ENCODE measurements around the gene CTPS2. TPM values are rescaled to one million over a fixed set of nuclear protein-coding genes. Genes with fewer than 3 reads are reported as not detected.
"Not testable (repeated sequence)": the region's sequence is repeated elsewhere in the genome, so short reads cannot be mapped to it uniquely, and the experiment has no call there.

Gene CTPS2
- total RNA-seq, 4 donors from 2014 or later, result 5.4 to 14.7 (median 7.5) TPM

- ATAC-seq (ENCODE audit: low FRiP score) (no peak), DNase-seq (ENCODE audit: low spot score) (no peak)
- no peak for TF ChIP-seq CTCF (IDR thresholded peaks at IDR 0.05)
Observed at GRCh38 chrX:16725072-16725471, 12.6 kb upstream of the CTPS2 start.

DNA sequence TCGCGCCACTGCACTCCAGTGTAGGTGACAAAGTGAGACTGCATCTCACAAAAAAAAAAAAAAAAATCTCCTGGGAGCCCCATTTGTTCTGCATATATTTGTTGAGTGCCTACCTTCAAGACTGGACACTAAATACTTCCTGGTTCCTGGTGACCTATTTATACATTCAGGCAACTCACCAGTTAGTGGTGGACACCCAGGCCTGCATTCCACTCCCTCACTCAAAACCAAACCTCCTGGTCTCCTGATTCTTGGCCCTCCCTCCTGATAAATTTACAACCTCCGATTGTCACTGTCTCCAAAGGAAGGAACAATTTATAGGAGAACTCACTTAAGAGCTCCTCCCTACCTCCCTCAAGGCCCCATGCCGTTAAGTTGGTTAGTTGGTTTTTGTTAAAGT, 10.0 kb upstream of the CTPS2 start:
- TF ChIP-seq CTCF (IDR thresholded peaks at IDR 0.05), result no peak
- DNase-seq (ENCODE audit: low spot score), result no peak
- no peak for ATAC-seq (ENCODE audit: low FRiP score)

GRCh38 chrX:16719334-16720084, 7.0 kb upstream of the CTPS2 start, which contains the start of gene SYAP1:
TSS of gene SYAP1 (plus strand) at chrX:16719612. CDS start at chrX:16719725, 113 bp downstream.
- peak; percentile 98 for ATAC-seq (ENCODE audit: low FRiP score)
- TF ChIP-seq CTCF (IDR thresholded peaks at IDR 0.05), result no peak
- DNase-seq (ENCODE audit: low spot score), result peak; percentile 96

- DNase-seq (ENCODE audit: low spot score), result no peak
- no peak for TF ChIP-seq CTCF (IDR thresholded peaks at IDR 0.05)
- ATAC-seq (ENCODE audit: low FRiP score), result no peak
Observed at GRCh38 chrX:16718824-16719333, 6.4 kb upstream of the CTPS2 start.

DNA sequence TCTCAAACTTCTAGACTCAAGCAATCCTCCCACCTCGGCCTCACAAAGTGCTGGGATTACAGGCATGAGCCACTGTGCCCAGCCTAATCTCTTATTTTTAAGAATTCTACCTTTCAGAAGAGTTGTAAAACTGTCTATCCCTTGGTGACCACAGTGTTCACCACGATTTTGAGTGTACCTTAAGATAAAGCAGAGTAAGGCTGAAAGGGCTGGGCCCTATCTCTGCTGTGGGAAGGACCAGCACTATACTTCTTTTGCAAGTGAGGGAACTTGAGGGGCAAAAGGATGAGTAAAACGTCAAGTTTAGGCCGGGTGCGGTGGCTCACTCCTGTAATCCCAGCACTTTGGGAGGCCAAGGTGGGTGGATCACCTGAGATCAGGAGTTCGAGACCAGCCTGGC, 4.0 kb upstream of the CTPS2 start:
- ATAC-seq (ENCODE audit: low FRiP score); DNase-seq (ENCODE audit: low spot score): not testable (repeated sequence)

DNA sequence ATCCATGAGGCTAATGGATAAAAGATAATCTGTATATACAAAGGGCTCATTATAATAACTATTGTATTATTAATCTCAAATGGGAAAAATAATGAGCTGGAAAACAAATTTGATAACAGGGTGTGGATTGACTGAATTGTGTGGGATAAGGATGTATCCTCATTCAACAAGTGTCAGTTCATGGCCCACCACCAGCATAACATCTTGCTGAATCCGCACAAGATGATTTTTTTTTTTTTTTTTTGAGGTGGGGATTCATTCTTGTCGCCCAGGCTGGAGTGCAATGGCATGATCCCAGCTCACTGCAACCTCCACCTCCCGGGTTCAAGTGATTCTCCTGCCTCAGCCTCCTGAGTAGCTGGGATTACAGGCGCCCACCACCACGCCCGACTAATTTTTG, 3.2 kb upstream of the CTPS2 start:
- not testable (repeated sequence) for ATAC-seq (ENCODE audit: low FRiP score); DNase-seq (ENCODE audit: low spot score)

DNA sequence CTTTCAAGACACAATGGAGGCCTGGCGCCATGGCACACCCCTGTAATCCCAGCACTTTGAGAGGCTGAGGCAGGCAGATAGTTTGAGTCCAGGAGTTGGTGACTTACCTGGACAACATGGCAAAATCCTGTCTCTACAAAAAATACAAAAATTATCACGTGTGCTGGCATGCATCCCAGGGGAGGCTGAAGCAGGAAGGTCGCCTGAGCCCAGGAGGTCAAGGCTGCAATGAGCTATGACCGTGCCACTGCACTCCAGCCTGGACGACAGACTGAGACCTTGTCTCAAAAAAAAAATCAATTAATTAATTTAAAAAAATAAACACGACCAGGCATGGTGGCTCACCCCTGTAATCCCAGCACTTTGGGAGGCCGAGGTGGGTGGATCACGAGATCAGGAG, 2.0 kb upstream of the CTPS2 start:
- ATAC-seq (ENCODE audit: low FRiP score) (no peak), DNase-seq (ENCODE audit: low spot score) (no peak)
- no peak for TF ChIP-seq CTCF (IDR thresholded peaks at IDR 0.05)

- DNase-seq (ENCODE audit: low spot score), result no peak
Observed at GRCh38 chrX:16711893-16712547, 449 bp downstream of the CTPS2 start.

More at GRCh38 chrX:16711893-16712547, 449 bp downstream of the CTPS2 start:
- peak; percentile 68 for ATAC-seq (ENCODE audit: low FRiP score)
- TF ChIP-seq CTCF (IDR thresholded peaks at IDR 0.05), result no peak
